Liver (tissue), 9 donors: ENCODE results near the gene METTL14. TPM values are rescaled to one million over a fixed set of nuclear protein-coding genes. Genes with fewer than 3 reads are reported as not detected.
A peak's percentile ranks its signal among the peaks of the same experiment; 100 is the strongest.

Experiments used
- DNase-seq: peaks from one replicate; pipeline ENCODE4 v3.0.0-alpha.2; 2017; ENCODE audit warnings: low spot score
- H3K27ac ChIP-seq, 2 donors: one replicate each; pipeline ENCODE4 v1.7.0; 2013; ENCODE audit warnings: inconsistent platforms in 2 of 2, low read length in 2 of 2, control low read depth in 1 of 2, low read depth in 1 of 2, mild to moderate bottlenecking in 1 of 2
- H3K27me3 ChIP-seq, 4 donors: one replicate each; pipeline versions ENCODE4 v1.6.1 to v1.7.0; 2013; ENCODE audit warnings: low read length in 3 of 4, inconsistent platforms in 1 of 4, mild to moderate bottlenecking in 1 of 4, moderate library complexity in 1 of 4; ENCODE audit not compliant: control insufficient read depth in 4 of 4, insufficient read depth in 4 of 4
- H3K36me3 ChIP-seq, 4 donors: one replicate each; pipeline versions ENCODE4 v1.6.1 to v1.7.0; 2013; ENCODE audit warnings: low read length in 3 of 4, mild to moderate bottlenecking in 3 of 4, low read depth in 1 of 4, moderate library complexity in 1 of 4; ENCODE audit not compliant: control insufficient read depth in 4 of 4, insufficient read depth in 3 of 4
- H3K4me1 ChIP-seq, 4 donors: one replicate each; pipeline versions ENCODE4 v1.6.1 to v1.7.0; 2013; ENCODE audit warnings: low read length in 3 of 4, mild to moderate bottlenecking in 3 of 4, moderate library complexity in 1 of 4; ENCODE audit not compliant: control insufficient read depth in 4 of 4, insufficient read depth in 4 of 4
- H3K4me3 ChIP-seq, 3 donors: one replicate each; pipeline versions ENCODE4 v1.6.1 to v1.7.0; 2013; ENCODE audit warnings: low read length in 3 of 3, control low read depth in 1 of 3, low read depth in 1 of 3, mild to moderate bottlenecking in 1 of 3
- H3K9ac ChIP-seq, 2 donors: one replicate each; pipeline ENCODE4 v1.7.0; 2013; ENCODE audit warnings: low read length in 2 of 2, mild to moderate bottlenecking in 2 of 2, moderate library complexity in 2 of 2, control low read depth in 1 of 2, low read depth in 1 of 2
- H3K9me3 ChIP-seq, 4 donors: one replicate each; pipeline versions ENCODE4 v1.6.1 to v1.7.0; 2013; ENCODE audit warnings: low read length in 3 of 4; ENCODE audit not compliant: control insufficient read depth in 4 of 4
- EGR1 ChIP-seq, 2 donors: IDR thresholded peaks; 2 replicates each; pipeline ENCODE4 v1.6.1; 2016 to 2018; ENCODE audit warnings: antibody characterized with exemption in 2 of 2, low read depth in 2 of 2
- FOXA1 ChIP-seq: IDR thresholded peaks from 2 replicates; pipeline ENCODE4 v1.6.1; 2016; ENCODE audit warnings: antibody characterized with exemption
- FOXA2 ChIP-seq: IDR thresholded peaks from 2 replicates; pipeline ENCODE4 v1.6.1; 2016; ENCODE audit warnings: antibody characterized with exemption
- GABPA ChIP-seq, 2 donors: IDR thresholded peaks in 1 of 2; conservative IDR thresholded peaks in 1 of 2; 2 replicates each; pipeline ENCODE4 v1.6.1; 2016; ENCODE audit warnings: antibody characterized with exemption in 2 of 2, mild to moderate bottlenecking in 1 of 2, moderate library complexity in 1 of 2
- HNF4A ChIP-seq, 2 donors: conservative IDR thresholded peaks; 2 replicates each; pipeline ENCODE4 v1.6.1; 2016; ENCODE audit warnings: antibody characterized with exemption in 2 of 2, mild to moderate bottlenecking in 2 of 2
- HNF4G ChIP-seq: IDR thresholded peaks from 2 replicates; pipeline ENCODE4 v1.6.1; 2016; ENCODE audit warnings: antibody characterized with exemption
- JUND ChIP-seq, 2 donors: IDR thresholded peaks; 2 replicates each; pipeline ENCODE4 v1.6.1; 2016; ENCODE audit warnings: antibody characterized with exemption in 2 of 2
- NR2F2 ChIP-seq: IDR thresholded peaks from 2 replicates; pipeline ENCODE4 v1.6.1; 2016; ENCODE audit warnings: antibody characterized with exemption
- RAD21 ChIP-seq, 2 donors: IDR thresholded peaks; 2 replicates each; pipeline ENCODE4 v1.6.1; 2016; ENCODE audit warnings: antibody characterized with exemption in 2 of 2, mild to moderate bottlenecking in 2 of 2
- RXRA ChIP-seq, 2 donors: IDR thresholded peaks; 2 replicates each; pipeline ENCODE4 v1.6.1; 2017 to 2018; ENCODE audit warnings: antibody characterized with exemption in 2 of 2, mild to moderate bottlenecking in 1 of 2
- SP1 ChIP-seq: IDR thresholded peaks from 2 replicates; pipeline ENCODE4 v1.6.1; 2018; ENCODE audit warnings: antibody characterized with exemption, mild to moderate bottlenecking
- TAF1 ChIP-seq: conservative IDR thresholded peaks from 2 replicates; pipeline ENCODE4 v1.6.1; 2016; ENCODE audit warnings: antibody characterized with exemption, mild to moderate bottlenecking
- YY1 ChIP-seq: IDR thresholded peaks from 2 replicates; pipeline ENCODE4 v1.6.1; 2016; ENCODE audit warnings: antibody characterized with exemption, mild to moderate bottlenecking
- ZBTB33 ChIP-seq: IDR thresholded peaks from 2 replicates; pipeline ENCODE4 v1.6.1; 2016; ENCODE audit warnings: antibody characterized with exemption
- WGBS: extraction: QIAGEN DNeasy Blood & Tissue Kit; methylation state at CpG from one replicate; pipeline ENCODE4 v1.1.7; 2013; 5-methylcytosine and 5-hydroxymethylcytosine counted together
- polyA plus RNA-seq, 2 donors: library from polyadenylated mRNA; stranded (reverse) in 1 of 2; unstranded in 1 of 2; fragments of 200-250 nt in 1 of 2; fragments of >200 nt in 1 of 2; fragmentation: Nextera tagmentation in 1 of 2; extraction: Ambion mirVana in 1 of 2; gene quantifications; one replicate each; pipeline versions ENCODE4 v1.2.1 to v1.2.3, GENCODE V29; 2013 to 2015
- total RNA-seq, 2 donors: library from RNA; depleted of rRNA; stranded (reverse); fragments of >200 nt; gene quantifications; one replicate each; pipeline ENCODE4 v1.2.3, GENCODE V29; 2014
- TF ChIP-seq, protein P1 (sequence below): IDR thresholded peaks from 2 replicates; pipeline ENCODE4 v1.6.1; 2016; ENCODE audit warnings: antibody characterized with exemption
- TF ChIP-seq, protein P2 (sequence below): IDR thresholded peaks from 2 replicates; pipeline ENCODE4 v1.6.1; 2016; ENCODE audit warnings: antibody characterized with exemption
- TF ChIP-seq, protein P3 (sequence below): IDR thresholded peaks from 2 replicates; pipeline ENCODE4 v1.6.1; 2016; ENCODE audit warnings: antibody characterized with exemption, mild to moderate bottlenecking
- TF ChIP-seq, protein P4 (sequence below): fragments of 150-350 bp; IDR thresholded peaks from 2 replicates; pipeline ENCODE4 v1.5.1; 2017; ENCODE audit warnings: improper control_type of control experiment, low read depth, low read length; ENCODE audit not compliant: missing input control
- donor health status: healthy.
- donor health status: healthy.
- donor health status: healthy.
- donor health status: healthy.
- donor health status: healthy.

The METTL14 gene
- total and polyA plus RNA-seq, 4 donors = 8.2 to 25.5 (median 16.7) TPM

- no peak for TF ChIP-seq FOXA1
Observed at GRCh38 chr4:118736900-118737299, 51.7 kb downstream of the METTL14 start (continued).

GRCh38 chr4:118738090-118738489 lies 52.9 kb downstream of the METTL14 start:
- Histone ChIP-seq H3K27me3 (no peaks in the 10 kb centered on the region), H3K9me3 (no peaks in the 10 kb centered on the region), H3K27ac (peak overlapping the region in 1 of 2 donors; percentile 16), H3K9ac (no peak overlapping the region), H3K4me3 (no peak overlapping the region), H3K36me3 (peaks cover 5 to 45% (median 36%) of the 10 kb centered on the region in 4 donors), H3K4me1 (peaks cover 3 to 12% (median 8%) of the 10 kb centered on the region in 4 donors)
- TF ChIP-seq HNF4A (conservative IDR thresholded peaks at IDR 0.05) (peak in 1 of 2 donors; percentile 13), SP1 (peak; percentile 18), FOXA2 (peak; percentile 13), EGR1 (IDR thresholded peaks at IDR 0.05; ENCODE audit: low read depth in 2 of 2) (no peak), HNF4G (peak; percentile 19), FOXA1 (no peak), RAD21 (IDR thresholded peaks at IDR 0.05) (peak in 1 of 2 donors; percentile 12), ZBTB33 (peak; percentile 24)
- TF ChIP-seq, protein P1, sequence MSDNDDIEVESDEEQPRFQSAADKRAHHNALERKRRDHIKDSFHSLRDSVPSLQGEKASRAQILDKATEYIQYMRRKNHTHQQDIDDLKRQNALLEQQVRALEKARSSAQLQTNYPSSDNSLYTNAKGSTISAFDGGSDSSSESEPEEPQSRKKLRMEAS = no peak
- 42% methylated on average over 3 of the region's 3 CpGs for WGBS
- DNase-seq = no peak

DNA sequence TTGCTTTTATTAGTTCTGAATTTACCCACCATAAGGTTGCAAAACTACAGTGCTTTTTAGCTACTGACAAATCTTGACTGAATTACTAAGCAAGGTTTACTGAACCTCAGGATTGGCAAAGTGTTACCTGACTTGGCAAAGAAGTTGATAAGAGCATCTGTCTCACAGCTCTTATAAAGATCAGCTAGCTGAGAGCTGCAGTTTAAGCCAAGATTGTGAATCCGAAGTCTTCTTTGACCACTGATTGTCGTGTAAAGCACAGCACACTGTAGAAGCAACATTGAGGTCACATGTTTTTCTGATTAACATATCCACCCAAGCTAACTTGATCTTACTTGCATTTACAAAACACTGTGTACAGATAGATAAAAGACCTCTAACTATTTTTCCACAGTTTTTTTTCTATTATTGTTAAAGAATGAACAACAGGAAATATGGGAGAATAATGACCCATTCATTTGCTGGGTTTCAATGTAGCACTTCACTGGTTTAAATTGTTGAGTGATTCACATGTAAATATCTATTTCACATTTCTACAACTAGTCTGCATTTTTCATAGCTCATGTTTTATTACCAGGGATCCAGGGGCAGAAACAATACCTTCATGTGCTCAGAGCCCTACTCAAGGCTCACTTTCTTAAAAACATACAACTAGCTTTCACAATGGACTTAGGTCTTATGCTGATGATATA lies 54.0 kb downstream of the METTL14 start:
- peaks cover 10 to 54% (median 39%) of the 10 kb centered on the region in 4 donors for H3K36me3 ChIP-seq
- 54% methylated on average over 2 of the region's 2 CpGs for WGBS
- H3K4me1 ChIP-seq = peaks cover 3 to 12% (median 8%) of the 10 kb centered on the region in 4 donors
- H3K4me3 ChIP-seq = no peak overlapping the region
- TF ChIP-seq YY1 = no peak
- no peak for TF ChIP-seq SP1
- no peak for TF ChIP-seq JUND (IDR thresholded peaks at IDR 0.05)
- no peak for TF ChIP-seq EGR1 (IDR thresholded peaks at IDR 0.05; ENCODE audit: low read depth in 2 of 2)
- no peak for TF ChIP-seq TAF1
- no peak for TF ChIP-seq RXRA (IDR thresholded peaks at IDR 0.05)
- TF ChIP-seq FOXA2 = no peak
- TF ChIP-seq, protein P2, sequence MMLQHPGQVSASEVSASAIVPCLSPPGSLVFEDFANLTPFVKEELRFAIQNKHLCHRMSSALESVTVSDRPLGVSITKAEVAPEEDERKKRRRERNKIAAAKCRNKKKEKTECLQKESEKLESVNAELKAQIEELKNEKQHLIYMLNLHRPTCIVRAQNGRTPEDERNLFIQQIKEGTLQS = no peak
- no peak for TF ChIP-seq RAD21 (IDR thresholded peaks at IDR 0.05)
- TF ChIP-seq GABPA (IDR thresholded peaks at IDR 0.05 in 1 of 2, conservative IDR thresholded peaks at IDR 0.05 in 1 of 2) = no peak
- TF ChIP-seq, protein P3, sequence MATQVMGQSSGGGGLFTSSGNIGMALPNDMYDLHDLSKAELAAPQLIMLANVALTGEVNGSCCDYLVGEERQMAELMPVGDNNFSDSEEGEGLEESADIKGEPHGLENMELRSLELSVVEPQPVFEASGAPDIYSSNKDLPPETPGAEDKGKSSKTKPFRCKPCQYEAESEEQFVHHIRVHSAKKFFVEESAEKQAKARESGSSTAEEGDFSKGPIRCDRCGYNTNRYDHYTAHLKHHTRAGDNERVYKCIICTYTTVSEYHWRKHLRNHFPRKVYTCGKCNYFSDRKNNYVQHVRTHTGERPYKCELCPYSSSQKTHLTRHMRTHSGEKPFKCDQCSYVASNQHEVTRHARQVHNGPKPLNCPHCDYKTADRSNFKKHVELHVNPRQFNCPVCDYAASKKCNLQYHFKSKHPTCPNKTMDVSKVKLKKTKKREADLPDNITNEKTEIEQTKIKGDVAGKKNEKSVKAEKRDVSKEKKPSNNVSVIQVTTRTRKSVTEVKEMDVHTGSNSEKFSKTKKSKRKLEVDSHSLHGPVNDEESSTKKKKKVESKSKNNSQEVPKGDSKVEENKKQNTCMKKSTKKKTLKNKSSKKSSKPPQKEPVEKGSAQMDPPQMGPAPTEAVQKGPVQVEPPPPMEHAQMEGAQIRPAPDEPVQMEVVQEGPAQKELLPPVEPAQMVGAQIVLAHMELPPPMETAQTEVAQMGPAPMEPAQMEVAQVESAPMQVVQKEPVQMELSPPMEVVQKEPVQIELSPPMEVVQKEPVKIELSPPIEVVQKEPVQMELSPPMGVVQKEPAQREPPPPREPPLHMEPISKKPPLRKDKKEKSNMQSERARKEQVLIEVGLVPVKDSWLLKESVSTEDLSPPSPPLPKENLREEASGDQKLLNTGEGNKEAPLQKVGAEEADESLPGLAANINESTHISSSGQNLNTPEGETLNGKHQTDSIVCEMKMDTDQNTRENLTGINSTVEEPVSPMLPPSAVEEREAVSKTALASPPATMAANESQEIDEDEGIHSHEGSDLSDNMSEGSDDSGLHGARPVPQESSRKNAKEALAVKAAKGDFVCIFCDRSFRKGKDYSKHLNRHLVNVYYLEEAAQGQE = no peak
- TF ChIP-seq, protein P4, sequence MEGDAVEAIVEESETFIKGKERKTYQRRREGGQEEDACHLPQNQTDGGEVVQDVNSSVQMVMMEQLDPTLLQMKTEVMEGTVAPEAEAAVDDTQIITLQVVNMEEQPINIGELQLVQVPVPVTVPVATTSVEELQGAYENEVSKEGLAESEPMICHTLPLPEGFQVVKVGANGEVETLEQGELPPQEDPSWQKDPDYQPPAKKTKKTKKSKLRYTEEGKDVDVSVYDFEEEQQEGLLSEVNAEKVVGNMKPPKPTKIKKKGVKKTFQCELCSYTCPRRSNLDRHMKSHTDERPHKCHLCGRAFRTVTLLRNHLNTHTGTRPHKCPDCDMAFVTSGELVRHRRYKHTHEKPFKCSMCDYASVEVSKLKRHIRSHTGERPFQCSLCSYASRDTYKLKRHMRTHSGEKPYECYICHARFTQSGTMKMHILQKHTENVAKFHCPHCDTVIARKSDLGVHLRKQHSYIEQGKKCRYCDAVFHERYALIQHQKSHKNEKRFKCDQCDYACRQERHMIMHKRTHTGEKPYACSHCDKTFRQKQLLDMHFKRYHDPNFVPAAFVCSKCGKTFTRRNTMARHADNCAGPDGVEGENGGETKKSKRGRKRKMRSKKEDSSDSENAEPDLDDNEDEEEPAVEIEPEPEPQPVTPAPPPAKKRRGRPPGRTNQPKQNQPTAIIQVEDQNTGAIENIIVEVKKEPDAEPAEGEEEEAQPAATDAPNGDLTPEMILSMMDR = no peak
- no peak for TF ChIP-seq HNF4A (conservative IDR thresholded peaks at IDR 0.05)
- TF ChIP-seq, protein P1 = no peak
- no peak for TF ChIP-seq HNF4G
- TF ChIP-seq NR2F2 = no peak
- no peak for TF ChIP-seq ZBTB33
- no peak for DNase-seq
- H3K27me3 ChIP-seq = no peaks in the 10 kb centered on the region
- H3K27ac ChIP-seq = no peak overlapping the region
- H3K9ac ChIP-seq = no peak overlapping the region
- no peaks in the 10 kb centered on the region for H3K9me3 ChIP-seq
